ENCODE measurements around the gene COL19A1. TPM values are rescaled to one million over a fixed set of nuclear protein-coding genes. Genes with fewer than 3 reads are reported as not detected.

Gene COL19A1
- total RNA-seq, 2 donors from 2014 or later = 0.14 to 0.45 TPM

GRCh38 chr6:70252604-70253003, 386.2 kb downstream of the COL19A1 start:
- H3K36me3 ChIP-seq = no peaks in the 10 kb centered on the region
- TF ChIP-seq CTCF (IDR thresholded peaks at IDR 0.05) (no peak), POLR2AphosphoS5 (IDR thresholded peaks at IDR 0.05) (no peak), POLR2A (IDR thresholded peaks at IDR 0.05) (no peak)
- H3K27ac ChIP-seq = no peak overlapping the region
- H3K9me3 ChIP-seq = no peaks in the 10 kb centered on the region
- WGBS = 95% methylated on average over 2 of the region's 2 CpGs
- intact Hi-C loops (cut with DNase I) = no loop called here
- DNase-seq (ENCODE audit: low spot score) = no peak
- no peaks in the 10 kb centered on the region for H3K27me3 ChIP-seq (replicated peaks; ENCODE audit: insufficient read depth)
- no peaks in the 10 kb centered on the region for H3K4me1 ChIP-seq (replicated peaks)
- H3K4me3 ChIP-seq = no peak overlapping the region

GRCh38 chr6:70253923-70254322, 387.6 kb downstream of the COL19A1 start:
- 81% methylated on average over 3 of the region's 3 CpGs for WGBS
- Histone ChIP-seq H3K36me3 (no peaks in the 10 kb centered on the region), H3K27ac (no peak overlapping the region), H3K4me1 (replicated peaks) (no peaks in the 10 kb centered on the region), H3K27me3 (replicated peaks; ENCODE audit: insufficient read depth) (no peaks in the 10 kb centered on the region), H3K4me3 (no peak overlapping the region), H3K9me3 (no peaks in the 10 kb centered on the region)
- intact Hi-C loops (cut with DNase I) = no loop called here
- TF ChIP-seq POLR2AphosphoS5 (IDR thresholded peaks at IDR 0.05) = no peak
- no peak for TF ChIP-seq POLR2A (IDR thresholded peaks at IDR 0.05)
- no peak for TF ChIP-seq CTCF (IDR thresholded peaks at IDR 0.05)
- no peak for DNase-seq (ENCODE audit: low spot score)

GRCh38 chr6:70254784-70255183, 388.4 kb downstream of the COL19A1 start:
- no peak for DNase-seq (ENCODE audit: low spot score)
- Histone ChIP-seq H3K9me3 (no peaks in the 10 kb centered on the region), H3K4me3 (no peak overlapping the region), H3K36me3 (no peaks in the 10 kb centered on the region), H3K27ac (no peak overlapping the region), H3K4me1 (replicated peaks) (no peaks in the 10 kb centered on the region), H3K27me3 (replicated peaks; ENCODE audit: insufficient read depth) (no peaks in the 10 kb centered on the region)
- WGBS = 61% methylated on average over 2 of the region's 2 CpGs
- no peak for TF ChIP-seq POLR2A (IDR thresholded peaks at IDR 0.05)
- intact Hi-C loops (cut with DNase I) = no loop called here

GRCh38 chr6:70257768-70258273, 391.5 kb downstream of the COL19A1 start:
- no peaks in the 10 kb centered on the region for H3K27me3 ChIP-seq (replicated peaks; ENCODE audit: insufficient read depth)
- no peak overlapping the region for H3K4me3 ChIP-seq
- TF ChIP-seq CTCF (IDR thresholded peaks at IDR 0.05) (no peak), POLR2AphosphoS5 (IDR thresholded peaks at IDR 0.05) (no peak), POLR2A (IDR thresholded peaks at IDR 0.05) (no peak)
- H3K9me3 ChIP-seq = no peaks in the 10 kb centered on the region
- intact Hi-C loops (cut with DNase I) = no loop called here
- H3K4me1 ChIP-seq (replicated peaks) = no peaks in the 10 kb centered on the region
- no peaks in the 10 kb centered on the region for H3K36me3 ChIP-seq
- DNase-seq (ENCODE audit: low spot score) = no peak
- 63% methylated on average over 2 of the region's 2 CpGs for WGBS
- H3K27ac ChIP-seq = no peak overlapping the region

GRCh38 chr6:70258483-70258882, 392.1 kb downstream of the COL19A1 start:
- intact Hi-C loops (cut with DNase I) = no loop called here
- Histone ChIP-seq H3K9me3 (no peaks in the 10 kb centered on the region), H3K4me1 (replicated peaks) (no peaks in the 10 kb centered on the region), H3K4me3 (no peak overlapping the region), H3K27ac (no peak overlapping the region), H3K36me3 (no peaks in the 10 kb centered on the region), H3K27me3 (replicated peaks; ENCODE audit: insufficient read depth) (no peaks in the 10 kb centered on the region)
- 48% methylated on average over 1 of the region's 1 CpG for WGBS
- TF ChIP-seq CTCF (IDR thresholded peaks at IDR 0.05) (no peak), POLR2A (IDR thresholded peaks at IDR 0.05) (no peak), POLR2AphosphoS5 (IDR thresholded peaks at IDR 0.05) (no peak)
- DNase-seq (ENCODE audit: low spot score) = no peak

Small RNAs within 50 kb of the gene (small RNA-seq; reads per million reads assigned to genes)
- 0 reads per million in 2 donors for gene RPL37P15

Other genes starting within 250 kb of the COL19A1 start
- gene LMBRD1, start 69.5 kb upstream of the COL19A1 start, total RNA-seq = 10 to 100 TPM; 53.5 to 63.1 TPM

All from prostate gland (tissue), 2 donors.